Thyroid gland (tissue), 4 donors: Measurements from ENCODE around the gene HMOX1. TPM values are rescaled to one million over a fixed set of nuclear protein-coding genes. Genes with fewer than 3 reads are reported as not detected.

Experiments
- DNase-seq, 2 donors: peaks; one replicate each; pipeline ENCODE4 v3.0.0-alpha.2; 2019
- H3K27ac ChIP-seq, 3 donors: fragments of 200-600 bp; sonication (generic); 1 replicate in 2 of 3; 2 replicates in 1 of 3; pipeline ENCODE4 v1.5.1; 2016 to 2019; ENCODE audit warnings: mild to moderate bottlenecking in 1 of 3, moderate library complexity in 1 of 3
- H3K27me3 ChIP-seq: fragments of 200-600 bp; sonication (generic); one replicate; pipeline ENCODE4 v1.5.1; 2019
- H3K36me3 ChIP-seq, 2 donors: fragments of 200-600 bp; sonication (generic); one replicate each; pipeline ENCODE4 v1.5.1; 2016 to 2019
- H3K4me1 ChIP-seq, 2 donors: fragments of 200-600 bp; sonication (generic); one replicate each; pipeline ENCODE4 v1.5.1; 2017 to 2019
- H3K4me3 ChIP-seq, 3 donors: fragments of 200-600 bp; sonication (generic); replicated peaks in 1 of 3; 1 replicate in 2 of 3; 2 replicates in 1 of 3; pipeline ENCODE4 v1.5.1; 2016; ENCODE audit warnings: mild to moderate bottlenecking in 1 of 3
- H3K9me3 ChIP-seq: fragments of 200-600 bp; sonication (generic); one replicate; pipeline ENCODE4 v1.5.1; 2017
- POLR2A ChIP-seq, 2 donors: fragments of 450-650 bp; IDR thresholded peaks; one replicate each; pipeline ENCODE4 v1.6.1; 2017; ENCODE audit warnings: antibody characterized with exemption in 2 of 2, mild to moderate bottlenecking in 2 of 2, moderate library complexity in 1 of 2
- WGBS, 2 donors: methylation state at CpG; one replicate each; pipeline ENCODE4 v1.1.5; 2017; 5-methylcytosine and 5-hydroxymethylcytosine counted together
- intact Hi-C: fragments of 100-400 bp; cut with DNase I; formaldehyde crosslinking; loops from one replicate; pipeline ENCODE4 v1.15.1; 2023
- total RNA-seq, 4 donors: library from RNA; depleted of rRNA; stranded (reverse); fragments of >200 nt; gene quantifications; one replicate each; pipeline ENCODE4 v1.2.3, GENCODE V29; 2016
- TF ChIP-seq, protein P1 (sequence below), 6 experiments: fragments of 200-600 bp in 3 of 6; fragments of 450-650 bp in 3 of 6; sonication (generic) in 3 of 6; IDR thresholded peaks; one replicate each; pipeline ENCODE4 v1.5.1; 2016 to 2019; ENCODE audit warnings: antibody characterized with exemption in 6 of 6, mild to moderate bottlenecking in 2 of 6, inconsistent platforms in 1 of 6, moderate library complexity in 1 of 6

HMOX1 gene
- total RNA-seq, 4 donors from 2014 or later = 5.2 to 13.0 (median 6.9) TPM

DNA sequence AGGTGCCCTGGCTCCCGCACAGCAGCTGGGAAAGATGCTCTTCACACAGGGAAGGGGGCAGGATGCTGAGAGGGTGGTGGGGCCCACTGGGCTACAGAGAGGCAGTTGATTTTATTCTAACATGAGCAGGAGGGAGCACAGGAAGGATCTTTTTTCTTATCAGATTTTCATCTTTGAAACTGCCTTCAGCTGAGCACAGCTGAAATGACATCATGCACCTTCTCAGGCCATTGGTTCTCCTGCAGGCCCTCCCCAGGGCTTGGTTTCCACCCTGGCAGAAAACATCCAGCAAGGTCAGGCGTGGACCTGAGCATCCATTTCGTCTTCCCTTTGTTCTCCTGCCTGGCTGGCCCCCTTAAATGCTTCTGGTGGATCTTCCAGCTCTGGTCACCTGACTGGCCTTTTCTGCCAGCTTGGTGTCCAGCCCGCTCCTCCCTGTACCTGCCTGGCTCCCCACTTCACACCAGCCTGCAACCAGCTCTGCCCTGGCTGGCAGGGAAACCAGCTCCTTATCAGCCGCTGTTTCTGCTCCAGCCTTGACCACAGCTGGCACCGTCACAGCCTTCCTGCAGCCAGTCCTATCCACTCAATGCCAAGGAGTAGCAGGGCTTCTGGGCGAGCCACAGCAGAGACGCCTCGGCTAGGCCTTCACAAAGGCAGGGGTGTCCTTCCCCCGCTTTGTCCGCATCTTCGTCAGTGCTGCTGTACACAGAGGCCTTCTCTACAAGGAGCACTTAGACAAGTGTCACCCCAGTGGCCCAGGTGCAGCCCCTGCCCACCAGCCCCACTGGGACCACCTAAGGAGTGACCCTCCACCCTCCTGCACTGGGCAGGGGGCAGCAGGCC, 44.7 kb upstream of the HMOX1 start:
- Histone ChIP-seq H3K4me3 (no peak overlapping the region), H3K9me3 (no peaks in the 10 kb centered on the region), H3K4me1 (no peaks in the 10 kb centered on the region), H3K27ac (no peak overlapping the region), H3K36me3 (peaks cover 70 to 76% of the 10 kb centered on the region in 2 donors), H3K27me3 (no peaks in the 10 kb centered on the region)
- TF ChIP-seq, protein P1, sequence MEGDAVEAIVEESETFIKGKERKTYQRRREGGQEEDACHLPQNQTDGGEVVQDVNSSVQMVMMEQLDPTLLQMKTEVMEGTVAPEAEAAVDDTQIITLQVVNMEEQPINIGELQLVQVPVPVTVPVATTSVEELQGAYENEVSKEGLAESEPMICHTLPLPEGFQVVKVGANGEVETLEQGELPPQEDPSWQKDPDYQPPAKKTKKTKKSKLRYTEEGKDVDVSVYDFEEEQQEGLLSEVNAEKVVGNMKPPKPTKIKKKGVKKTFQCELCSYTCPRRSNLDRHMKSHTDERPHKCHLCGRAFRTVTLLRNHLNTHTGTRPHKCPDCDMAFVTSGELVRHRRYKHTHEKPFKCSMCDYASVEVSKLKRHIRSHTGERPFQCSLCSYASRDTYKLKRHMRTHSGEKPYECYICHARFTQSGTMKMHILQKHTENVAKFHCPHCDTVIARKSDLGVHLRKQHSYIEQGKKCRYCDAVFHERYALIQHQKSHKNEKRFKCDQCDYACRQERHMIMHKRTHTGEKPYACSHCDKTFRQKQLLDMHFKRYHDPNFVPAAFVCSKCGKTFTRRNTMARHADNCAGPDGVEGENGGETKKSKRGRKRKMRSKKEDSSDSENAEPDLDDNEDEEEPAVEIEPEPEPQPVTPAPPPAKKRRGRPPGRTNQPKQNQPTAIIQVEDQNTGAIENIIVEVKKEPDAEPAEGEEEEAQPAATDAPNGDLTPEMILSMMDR (IDR thresholded peaks at IDR 0.05) = no peak
- no peak for TF ChIP-seq POLR2A (IDR thresholded peaks at IDR 0.05)
- no peak for DNase-seq
- WGBS, 2 donors = 83 to 96% methylated on average over 9 to 12 of the region's 12 CpGs
- intact Hi-C loops = no loop called here

DNA sequence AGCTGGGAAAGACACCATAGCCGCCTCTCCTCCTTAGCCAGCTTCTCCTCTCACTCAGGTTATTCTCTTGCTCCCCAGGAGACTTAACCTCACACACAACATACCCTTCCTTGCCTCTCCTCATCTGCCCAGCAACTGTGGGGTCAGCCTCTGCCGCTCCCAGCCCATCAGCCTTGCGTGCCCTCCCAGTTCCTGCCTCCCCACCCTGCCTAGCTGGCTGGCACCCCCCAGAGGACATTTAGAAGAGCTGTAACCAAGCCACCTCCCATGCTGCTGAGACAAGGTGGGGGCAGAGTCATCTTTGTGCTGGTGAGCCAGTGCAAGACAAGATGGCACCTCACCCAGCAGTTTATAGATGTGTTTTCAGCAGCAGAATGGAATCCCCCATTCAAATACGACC, 43.0 kb upstream of the HMOX1 start:
- no peak overlapping the region for H3K4me3 ChIP-seq
- 89% methylated on average over 4 of the region's 4 CpGs for WGBS, 2 donors
- H3K4me1 ChIP-seq = no peaks in the 10 kb centered on the region
- peaks cover 57 to 72% of the 10 kb centered on the region in 2 donors for H3K36me3 ChIP-seq
- H3K27me3 ChIP-seq = no peaks in the 10 kb centered on the region
- TF ChIP-seq, protein P1 (IDR thresholded peaks at IDR 0.05) = no peak
- TF ChIP-seq POLR2A (IDR thresholded peaks at IDR 0.05) = no peak
- no peaks in the 10 kb centered on the region for H3K9me3 ChIP-seq
- intact Hi-C loops = no loop called here
- H3K27ac ChIP-seq = no peak overlapping the region
- no peak for DNase-seq

DNA sequence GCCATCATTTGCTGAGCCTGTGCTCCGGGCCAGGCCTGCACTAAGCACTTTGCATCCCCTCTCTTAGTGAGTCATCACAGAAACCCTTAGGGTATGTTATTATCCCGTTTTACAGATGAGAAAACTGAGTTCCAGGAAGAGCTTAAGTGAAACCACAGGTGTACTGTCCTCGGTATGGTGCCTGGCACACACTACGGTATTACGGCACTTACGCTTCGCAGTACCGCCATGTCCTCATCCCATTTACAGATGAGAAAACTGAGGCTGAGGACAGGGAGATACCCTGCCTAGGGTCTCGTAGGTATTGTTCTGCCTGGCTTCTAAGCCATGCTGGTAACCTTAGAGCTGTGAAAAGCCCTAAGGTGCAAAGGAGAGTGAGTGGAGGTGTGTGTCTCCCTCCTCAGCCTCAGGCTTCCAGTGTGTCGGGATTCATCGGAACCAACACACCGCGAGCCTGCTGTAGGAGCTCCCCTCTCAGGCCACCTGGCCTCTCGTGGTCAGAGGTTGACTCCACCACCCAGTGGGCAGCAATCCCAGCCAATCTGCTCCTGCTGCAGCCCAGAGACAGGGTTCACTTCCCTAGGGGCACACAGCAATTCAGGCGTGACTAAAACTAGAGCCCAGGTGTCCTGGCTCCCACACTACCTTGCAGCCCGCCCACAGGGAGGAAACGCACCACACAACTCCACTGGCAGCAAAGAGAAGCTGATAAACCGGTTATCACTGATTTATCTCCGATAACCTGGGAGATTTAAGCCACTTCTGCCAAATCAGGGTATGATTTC, 39.6 kb upstream of the HMOX1 start:
- Histone ChIP-seq H3K27ac (no peak overlapping the region), H3K36me3 (peaks cover 26 to 55% of the 10 kb centered on the region in 2 donors), H3K9me3 (no peaks in the 10 kb centered on the region), H3K4me1 (no peaks in the 10 kb centered on the region), H3K27me3 (no peaks in the 10 kb centered on the region), H3K4me3 (no peak overlapping the region)
- 95 to 96% methylated on average over 12 to 17 of the region's 19 CpGs for WGBS, 2 donors
- DNase-seq = no peak
- intact Hi-C loops = no loop called here
- TF ChIP-seq, protein P1 (IDR thresholded peaks at IDR 0.05) = no peak
- no peak for TF ChIP-seq POLR2A (IDR thresholded peaks at IDR 0.05)

DNA sequence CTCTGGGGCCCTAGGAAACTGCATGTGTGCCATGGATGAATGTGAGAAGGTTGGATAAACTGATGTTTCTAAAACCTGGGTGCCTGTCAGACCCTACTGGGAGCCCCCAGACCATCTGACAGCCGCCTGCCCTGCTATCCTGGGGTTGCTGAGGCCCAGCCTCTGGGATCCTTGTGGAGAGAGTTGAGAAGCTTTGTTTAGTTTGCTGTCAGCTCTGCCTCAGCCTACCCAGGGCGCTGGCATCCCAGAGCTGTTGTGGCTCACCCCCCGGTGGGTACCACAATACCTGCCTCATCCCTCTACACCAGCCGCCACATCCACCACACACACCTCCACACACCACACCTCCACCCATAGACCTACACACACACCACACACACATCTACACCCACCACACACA, 38.5 kb upstream of the HMOX1 start:
- Histone ChIP-seq H3K27ac (no peak overlapping the region), H3K4me1 (no peaks in the 10 kb centered on the region), H3K36me3 (peaks cover 26 to 48% of the 10 kb centered on the region in 2 donors), H3K4me3 (no peak overlapping the region), H3K27me3 (no peaks in the 10 kb centered on the region), H3K9me3 (no peaks in the 10 kb centered on the region)
- intact Hi-C loops = no loop called here
- TF ChIP-seq, protein P1 (IDR thresholded peaks at IDR 0.05) = no peak
- TF ChIP-seq POLR2A (IDR thresholded peaks at IDR 0.05) = no peak
- DNase-seq = no peak
- WGBS, 2 donors = 96% methylated on average over 4 of the region's 4 CpGs
